ENCODE measurements around the gene NSD2.
"Not testable (repeated sequence)": the region's sequence is repeated elsewhere in the genome, so short reads cannot be mapped to it uniquely, and the experiment has no call there.

The NSD2 gene

GRCh38 chr4:1842339-1842895 lies 28.8 kb upstream of the NSD2 start:
- no peak for DNase-seq

GRCh38 chr4:1842993-1843448 lies 28.2 kb upstream of the NSD2 start:
- no peak for DNase-seq

- no peak for DNase-seq
Measured at GRCh38 chr4:1843852-1844251, 27.3 kb upstream of the NSD2 start.

GRCh38 chr4:1844618-1845017 lies 26.6 kb upstream of the NSD2 start:
- not testable (repeated sequence) for DNase-seq

GRCh38 chr4:1846580-1846979 lies 24.6 kb upstream of the NSD2 start:
- DNase-seq: no peak

GRCh38 chr4:1850276-1850675 lies 20.9 kb upstream of the NSD2 start:
- no peak for DNase-seq

GRCh38 chr4:1851160-1851559 lies 20.0 kb upstream of the NSD2 start:
- DNase-seq: no peak

GRCh38 chr4:1851575-1852410 lies 19.4 kb upstream of the NSD2 start:
- no peak for DNase-seq

GRCh38 chr4:1852904-1853623 lies 18.1 kb upstream of the NSD2 start:
- no peak for DNase-seq

- DNase-seq: no peak
Measured at GRCh38 chr4:1854752-1855151, 16.4 kb upstream of the NSD2 start.

GRCh38 chr4:1855333-1856070 lies 15.7 kb upstream of the NSD2 start:
- peak; percentile 68 for DNase-seq

GRCh38 chr4:1856071-1856942 lies 14.9 kb upstream of the NSD2 start, which contains the start of gene LETM1:
Gene LETM1, minus strand, starts transcription at chr4:1856156. Its CDS starts 206 bp downstream, at chr4:1855950.
- DNase-seq: peak; percentile 95

- no peak for DNase-seq
Measured at GRCh38 chr4:1856943-1857699, 14.1 kb upstream of the NSD2 start.

GRCh38 chr4:1857931-1858330 lies 13.3 kb upstream of the NSD2 start:
- DNase-seq: no peak

- no peak for DNase-seq
Measured at GRCh38 chr4:1859389-1859753, 11.8 kb upstream of the NSD2 start.

GRCh38 chr4:1862055-1862911 lies 8.9 kb upstream of the NSD2 start:
- DNase-seq: peak; percentile 70

GRCh38 chr4:1862961-1863296 lies 8.3 kb upstream of the NSD2 start:
- DNase-seq: no peak

GRCh38 chr4:1863297-1864033 lies 7.7 kb upstream of the NSD2 start:
- no peak for DNase-seq
